Measurements from ENCODE around the gene OVOL2. TPM values are rescaled to one million over a fixed set of nuclear protein-coding genes. Genes with fewer than 3 reads are reported as not detected.

The OVOL2 gene
- total RNA-seq, 2 experiments from 2014 or later: not detected

- Histone ChIP-seq H4K20me1 (ENCODE audit: insufficient read depth, low read length) (no peaks in the 10 kb centered on the region), H3K4me3 (ENCODE audit: low read depth, low read length, poor library complexity, severe bottlenecking) (no peak overlapping the region), H3K9me3 (ENCODE audit: low read length) (no peaks in the 10 kb centered on the region), H3K4me2 (ENCODE audit: low read length) (no peak overlapping the region), H3K27ac (ENCODE audit: low read depth, low read length, poor library complexity, severe bottlenecking) (no peak overlapping the region), H3K36me3 (ENCODE audit: insufficient read depth, low read length) (no peaks in the 10 kb centered on the region), H3K4me1 (ENCODE audit: insufficient read depth, low read length, poor library complexity, severe bottlenecking) (no peaks in the 10 kb centered on the region), H3K79me2 (ENCODE audit: insufficient read depth, low read depth, low read length) (no peaks in the 10 kb centered on the region), H2AFZ (ENCODE audit: low read length) (no peak overlapping the region), H3K9me2 (ENCODE audit: insufficient read depth, low read length) (no peaks in the 10 kb centered on the region)
- BruUV-seq (replicated peaks): no TSS peak
- CTCF ChIA-PET (ENCODE audit: unreplicated experiment): no interaction called here
- TF ChIP-seq EZH2phosphoT487 (IDR thresholded peaks at IDR 0.05; ENCODE audit: borderline replicate concordance, low read depth, low read length) (no peak), CTCF (conservative IDR thresholded peaks at IDR 0.05; ENCODE audit: low read length) (no peak)
- DNase-seq (ENCODE audit: low spot score): no peak
- POLR2A ChIA-PET: interaction anchor here (0.7 kb wide), 1 partner anchor 578 kb away, joined by 4 read pairs; no protein-coding TSS in a partner anchor
- intact Hi-C loops (cut with micrococcal nuclease; ENCODE audit: unreplicated experiment): no loop called here
Observed at GRCh38 chr20:18042229-18042628, 15.5 kb downstream of the OVOL2 start.

- Histone ChIP-seq H3K9me3 (ENCODE audit: low read length) (no peaks in the 10 kb centered on the region), H3K36me3 (ENCODE audit: insufficient read depth, low read length) (no peaks in the 10 kb centered on the region), H3K4me2 (ENCODE audit: low read length) (no peak overlapping the region), H3K4me3 (ENCODE audit: low read depth, low read length, poor library complexity, severe bottlenecking) (no peak overlapping the region), H3K27ac (ENCODE audit: low read depth, low read length, poor library complexity, severe bottlenecking) (no peak overlapping the region), H3K79me2 (ENCODE audit: insufficient read depth, low read depth, low read length) (no peaks in the 10 kb centered on the region), H3K4me1 (ENCODE audit: insufficient read depth, low read length, poor library complexity, severe bottlenecking) (no peaks in the 10 kb centered on the region), H3K9me2 (ENCODE audit: insufficient read depth, low read length) (no peaks in the 10 kb centered on the region), H2AFZ (ENCODE audit: low read length) (no peak overlapping the region), H4K20me1 (ENCODE audit: insufficient read depth, low read length) (no peaks in the 10 kb centered on the region)
- intact Hi-C loops (cut with micrococcal nuclease; ENCODE audit: unreplicated experiment): no loop called here
- ChIA-PET CTCF (ENCODE audit: unreplicated experiment) (no interaction called here), POLR2A (interaction anchor here (0.6 to 0.7 kb wide), 2 partner anchors 67 to 577 kb away, joined by 3 to 4 read pairs; no protein-coding TSS in a partner anchor)
- DNase-seq (ENCODE audit: low spot score): no peak
- no TSS peak for BruUV-seq (replicated peaks)
- TF ChIP-seq EZH2phosphoT487 (IDR thresholded peaks at IDR 0.05; ENCODE audit: borderline replicate concordance, low read depth, low read length) (no peak), CTCF (conservative IDR thresholded peaks at IDR 0.05; ENCODE audit: low read length) (no peak)
Observed at GRCh38 chr20:18041462-18041861, 16.3 kb downstream of the OVOL2 start.

- intact Hi-C loops (cut with micrococcal nuclease; ENCODE audit: unreplicated experiment): no loop called here
- CTCF ChIA-PET (ENCODE audit: unreplicated experiment): no interaction called here
Observed at GRCh38 chr20:18039063-18039462, 18.7 kb downstream of the OVOL2 start.

More at GRCh38 chr20:18039063-18039462, 18.7 kb downstream of the OVOL2 start:
- POLR2A ChIA-PET: interaction anchor here (0.6 to 0.7 kb wide), 3 partner anchors 20 to 193 kb away, joined by 3 to 7 read pairs (median 5); no protein-coding TSS in a partner anchor
- Histone ChIP-seq H3K79me2 (ENCODE audit: insufficient read depth, low read depth, low read length) (no peaks in the 10 kb centered on the region), H3K27ac (ENCODE audit: low read depth, low read length, poor library complexity, severe bottlenecking) (no peak overlapping the region), H3K9me3 (ENCODE audit: low read length) (no peaks in the 10 kb centered on the region), H4K20me1 (ENCODE audit: insufficient read depth, low read length) (no peaks in the 10 kb centered on the region), H3K4me1 (ENCODE audit: insufficient read depth, low read length, poor library complexity, severe bottlenecking) (no peaks in the 10 kb centered on the region), H3K4me3 (ENCODE audit: low read depth, low read length, poor library complexity, severe bottlenecking) (no peak overlapping the region), H3K36me3 (ENCODE audit: insufficient read depth, low read length) (no peaks in the 10 kb centered on the region), H2AFZ (ENCODE audit: low read length) (no peak overlapping the region), H3K9me2 (ENCODE audit: insufficient read depth, low read length) (no peaks in the 10 kb centered on the region), H3K4me2 (ENCODE audit: low read length) (no peak overlapping the region)
- DNase-seq (ENCODE audit: low spot score): no peak
- BruUV-seq (replicated peaks): no TSS peak
- no peak for TF ChIP-seq EZH2phosphoT487 (IDR thresholded peaks at IDR 0.05; ENCODE audit: borderline replicate concordance, low read depth, low read length)
- no peak for TF ChIP-seq CTCF (conservative IDR thresholded peaks at IDR 0.05; ENCODE audit: low read length)
